22Rv1 (cell line): Measurements from ENCODE around the gene PDZRN4.

Experiments used
- ZFX ChIP-seq: fragments of 450-650 bp; IDR thresholded peaks from 2 replicates; pipeline ENCODE4 v1.6.1; 2017; ENCODE audit warnings: antibody characterized with exemption, borderline replicate concordance
- TF ChIP-seq, protein P1 (sequence below): fragments of 450-650 bp; IDR thresholded peaks from 2 replicates; pipeline ENCODE4 v1.5.1; 2017; ENCODE audit warnings: mild to moderate bottlenecking

DNA sequence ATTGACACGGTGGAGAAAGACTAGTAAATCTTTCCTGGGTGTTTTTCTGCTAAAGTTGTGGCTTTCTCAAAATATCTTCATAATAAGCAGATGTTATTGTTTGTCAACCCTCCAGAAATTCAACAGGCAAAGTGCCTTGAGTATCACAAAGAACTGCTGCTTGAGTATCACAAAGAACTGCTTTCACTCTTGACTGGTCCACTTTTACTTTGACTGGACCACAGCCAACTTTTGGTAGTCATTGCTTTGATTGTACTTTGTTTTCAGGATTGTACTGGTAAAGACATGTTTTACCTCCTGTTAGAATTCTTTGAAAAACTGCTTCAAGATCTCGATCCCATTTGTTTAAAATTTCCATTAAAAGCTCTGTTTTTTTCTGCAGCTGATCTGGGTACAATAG, 62.6 kb downstream of the PDZRN4 start:
- TF ChIP-seq, protein P1, sequence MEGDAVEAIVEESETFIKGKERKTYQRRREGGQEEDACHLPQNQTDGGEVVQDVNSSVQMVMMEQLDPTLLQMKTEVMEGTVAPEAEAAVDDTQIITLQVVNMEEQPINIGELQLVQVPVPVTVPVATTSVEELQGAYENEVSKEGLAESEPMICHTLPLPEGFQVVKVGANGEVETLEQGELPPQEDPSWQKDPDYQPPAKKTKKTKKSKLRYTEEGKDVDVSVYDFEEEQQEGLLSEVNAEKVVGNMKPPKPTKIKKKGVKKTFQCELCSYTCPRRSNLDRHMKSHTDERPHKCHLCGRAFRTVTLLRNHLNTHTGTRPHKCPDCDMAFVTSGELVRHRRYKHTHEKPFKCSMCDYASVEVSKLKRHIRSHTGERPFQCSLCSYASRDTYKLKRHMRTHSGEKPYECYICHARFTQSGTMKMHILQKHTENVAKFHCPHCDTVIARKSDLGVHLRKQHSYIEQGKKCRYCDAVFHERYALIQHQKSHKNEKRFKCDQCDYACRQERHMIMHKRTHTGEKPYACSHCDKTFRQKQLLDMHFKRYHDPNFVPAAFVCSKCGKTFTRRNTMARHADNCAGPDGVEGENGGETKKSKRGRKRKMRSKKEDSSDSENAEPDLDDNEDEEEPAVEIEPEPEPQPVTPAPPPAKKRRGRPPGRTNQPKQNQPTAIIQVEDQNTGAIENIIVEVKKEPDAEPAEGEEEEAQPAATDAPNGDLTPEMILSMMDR, result no peak
- no peak for TF ChIP-seq ZFX
